DMS 273 (cell line): Measurements from ENCODE around the gene RAB11FIP5.

Experiments
- DNase-seq: peaks from one replicate; lab custom pipeline; 2025; ENCODE audit not compliant: unreplicated experiment; lab: John Stamatoyannopoulos, UW

Gene RAB11FIP5

GRCh38 chr2:73033766-73034381, 78.9 kb downstream of the RAB11FIP5 start:
- no peak for DNase-seq

- DNase-seq: no peak
Observed at GRCh38 chr2:73033142-73033765, 79.5 kb downstream of the RAB11FIP5 start.

- DNase-seq: no peak
Observed at GRCh38 chr2:73032702-73033097, 80.0 kb downstream of the RAB11FIP5 start.

GRCh38 chr2:73031725-73032701, 80.7 kb downstream of the RAB11FIP5 start:
- DNase-seq: no peak

GRCh38 chr2:73031095-73031678, 81.6 kb downstream of the RAB11FIP5 start:
- no peak for DNase-seq

- no peak for DNase-seq
Observed at GRCh38 chr2:73028841-73029240, 83.9 kb downstream of the RAB11FIP5 start.

- DNase-seq: no peak
Observed at GRCh38 chr2:73027340-73027739, 85.4 kb downstream of the RAB11FIP5 start.

GRCh38 chr2:73023497-73023896, 89.3 kb downstream of the RAB11FIP5 start:
- DNase-seq: no peak
